Neural progenitor cell (in vitro differentiated cells): ENCODE data around the gene RNU11.

Experiments
- EZH2 ChIP-seq: fragments of 200-600 bp; sonication (generic); IDR thresholded peaks from 2 replicates; pipeline ENCODE4 v1.6.1; 2017; ENCODE audit warnings: antibody characterized with exemption, mild to moderate bottlenecking, moderate library complexity
- TF ChIP-seq, protein P1 (sequence below): fragments of 200-600 bp; sonication (generic); IDR thresholded peaks from 2 replicates; pipeline ENCODE4 v1.5.1; 2017; ENCODE audit warnings: antibody characterized with exemption, mild to moderate bottlenecking

DNA sequence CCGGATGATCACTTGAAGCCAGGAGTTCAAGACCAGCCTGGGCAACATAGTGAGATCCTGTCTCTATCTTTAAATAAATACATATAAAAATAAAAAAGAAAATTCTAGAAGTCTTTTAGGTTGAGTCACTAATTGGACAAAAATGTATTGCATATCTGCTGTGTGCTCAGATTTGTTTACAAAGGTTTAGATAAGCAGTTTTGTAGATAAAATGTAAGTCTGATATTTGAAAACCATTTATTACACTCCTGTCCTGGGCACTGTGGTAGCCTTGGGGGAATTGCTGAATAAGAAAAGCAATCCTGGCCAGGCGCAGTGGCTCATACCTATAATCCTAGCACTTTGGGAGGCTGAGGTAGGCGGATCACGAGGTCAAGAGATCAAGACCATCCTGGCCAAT lies 31.8 kb downstream of the RNU11 start:
- TF ChIP-seq, protein P1, sequence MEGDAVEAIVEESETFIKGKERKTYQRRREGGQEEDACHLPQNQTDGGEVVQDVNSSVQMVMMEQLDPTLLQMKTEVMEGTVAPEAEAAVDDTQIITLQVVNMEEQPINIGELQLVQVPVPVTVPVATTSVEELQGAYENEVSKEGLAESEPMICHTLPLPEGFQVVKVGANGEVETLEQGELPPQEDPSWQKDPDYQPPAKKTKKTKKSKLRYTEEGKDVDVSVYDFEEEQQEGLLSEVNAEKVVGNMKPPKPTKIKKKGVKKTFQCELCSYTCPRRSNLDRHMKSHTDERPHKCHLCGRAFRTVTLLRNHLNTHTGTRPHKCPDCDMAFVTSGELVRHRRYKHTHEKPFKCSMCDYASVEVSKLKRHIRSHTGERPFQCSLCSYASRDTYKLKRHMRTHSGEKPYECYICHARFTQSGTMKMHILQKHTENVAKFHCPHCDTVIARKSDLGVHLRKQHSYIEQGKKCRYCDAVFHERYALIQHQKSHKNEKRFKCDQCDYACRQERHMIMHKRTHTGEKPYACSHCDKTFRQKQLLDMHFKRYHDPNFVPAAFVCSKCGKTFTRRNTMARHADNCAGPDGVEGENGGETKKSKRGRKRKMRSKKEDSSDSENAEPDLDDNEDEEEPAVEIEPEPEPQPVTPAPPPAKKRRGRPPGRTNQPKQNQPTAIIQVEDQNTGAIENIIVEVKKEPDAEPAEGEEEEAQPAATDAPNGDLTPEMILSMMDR, result no peak
- TF ChIP-seq EZH2, result no peak
